DOHH2 (cell line): ENCODE results near the gene UBQLNL.

Experiments used
- EZH2phosphoT487 ChIP-seq: fragments of 200-600 bp; sonication (generic); IDR thresholded peaks from 2 replicates; pipeline ENCODE4 v1.6.1; 2017; ENCODE audit warnings: borderline replicate concordance, mild to moderate bottlenecking, antibody characterized with exemption, low read length, moderate library complexity, mixed read lengths
- TF ChIP-seq, protein P1 (sequence below): fragments of 200-600 bp; sonication (generic); IDR thresholded peaks from one replicate; pipeline ENCODE4 v1.5.1; 2014; ENCODE audit warnings: antibody characterized with exemption, mild to moderate bottlenecking, low read depth, low read length; ENCODE audit not compliant: poor library complexity, severe bottlenecking

DNA sequence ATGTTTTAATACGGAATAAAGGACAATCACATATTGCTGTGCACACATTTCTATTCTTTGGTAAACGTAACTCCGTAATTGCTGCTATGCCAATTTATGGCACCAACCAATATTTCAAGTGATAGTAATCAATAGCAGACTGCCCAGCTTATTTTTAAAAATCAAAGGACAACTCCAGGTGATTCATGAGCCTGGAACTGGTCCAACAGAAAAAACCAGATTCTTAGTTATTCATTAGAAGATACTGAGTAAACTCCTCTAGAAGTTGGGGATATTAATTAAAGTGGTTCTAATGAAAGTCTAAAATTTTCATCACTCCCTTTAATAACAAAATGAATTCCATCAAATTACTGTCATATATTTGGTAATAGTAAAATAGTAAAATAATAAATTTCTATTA lies 41.3 kb upstream of the UBQLNL start:
- TF ChIP-seq, protein P1, sequence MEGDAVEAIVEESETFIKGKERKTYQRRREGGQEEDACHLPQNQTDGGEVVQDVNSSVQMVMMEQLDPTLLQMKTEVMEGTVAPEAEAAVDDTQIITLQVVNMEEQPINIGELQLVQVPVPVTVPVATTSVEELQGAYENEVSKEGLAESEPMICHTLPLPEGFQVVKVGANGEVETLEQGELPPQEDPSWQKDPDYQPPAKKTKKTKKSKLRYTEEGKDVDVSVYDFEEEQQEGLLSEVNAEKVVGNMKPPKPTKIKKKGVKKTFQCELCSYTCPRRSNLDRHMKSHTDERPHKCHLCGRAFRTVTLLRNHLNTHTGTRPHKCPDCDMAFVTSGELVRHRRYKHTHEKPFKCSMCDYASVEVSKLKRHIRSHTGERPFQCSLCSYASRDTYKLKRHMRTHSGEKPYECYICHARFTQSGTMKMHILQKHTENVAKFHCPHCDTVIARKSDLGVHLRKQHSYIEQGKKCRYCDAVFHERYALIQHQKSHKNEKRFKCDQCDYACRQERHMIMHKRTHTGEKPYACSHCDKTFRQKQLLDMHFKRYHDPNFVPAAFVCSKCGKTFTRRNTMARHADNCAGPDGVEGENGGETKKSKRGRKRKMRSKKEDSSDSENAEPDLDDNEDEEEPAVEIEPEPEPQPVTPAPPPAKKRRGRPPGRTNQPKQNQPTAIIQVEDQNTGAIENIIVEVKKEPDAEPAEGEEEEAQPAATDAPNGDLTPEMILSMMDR, result no peak
- TF ChIP-seq EZH2phosphoT487, result no peak
